ENCODE measurements around the gene POC5.
"Not testable (repeated sequence)": the region's sequence is repeated elsewhere in the genome, so short reads cannot be mapped to it uniquely, and the experiment has no call there.

Gene POC5, protein sequence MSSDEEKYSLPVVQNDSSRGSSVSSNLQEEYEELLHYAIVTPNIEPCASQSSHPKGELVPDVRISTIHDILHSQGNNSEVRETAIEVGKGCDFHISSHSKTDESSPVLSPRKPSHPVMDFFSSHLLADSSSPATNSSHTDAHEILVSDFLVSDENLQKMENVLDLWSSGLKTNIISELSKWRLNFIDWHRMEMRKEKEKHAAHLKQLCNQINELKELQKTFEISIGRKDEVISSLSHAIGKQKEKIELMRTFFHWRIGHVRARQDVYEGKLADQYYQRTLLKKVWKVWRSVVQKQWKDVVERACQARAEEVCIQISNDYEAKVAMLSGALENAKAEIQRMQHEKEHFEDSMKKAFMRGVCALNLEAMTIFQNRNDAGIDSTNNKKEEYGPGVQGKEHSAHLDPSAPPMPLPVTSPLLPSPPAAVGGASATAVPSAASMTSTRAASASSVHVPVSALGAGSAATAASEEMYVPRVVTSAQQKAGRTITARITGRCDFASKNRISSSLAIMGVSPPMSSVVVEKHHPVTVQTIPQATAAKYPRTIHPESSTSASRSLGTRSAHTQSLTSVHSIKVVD

DNA sequence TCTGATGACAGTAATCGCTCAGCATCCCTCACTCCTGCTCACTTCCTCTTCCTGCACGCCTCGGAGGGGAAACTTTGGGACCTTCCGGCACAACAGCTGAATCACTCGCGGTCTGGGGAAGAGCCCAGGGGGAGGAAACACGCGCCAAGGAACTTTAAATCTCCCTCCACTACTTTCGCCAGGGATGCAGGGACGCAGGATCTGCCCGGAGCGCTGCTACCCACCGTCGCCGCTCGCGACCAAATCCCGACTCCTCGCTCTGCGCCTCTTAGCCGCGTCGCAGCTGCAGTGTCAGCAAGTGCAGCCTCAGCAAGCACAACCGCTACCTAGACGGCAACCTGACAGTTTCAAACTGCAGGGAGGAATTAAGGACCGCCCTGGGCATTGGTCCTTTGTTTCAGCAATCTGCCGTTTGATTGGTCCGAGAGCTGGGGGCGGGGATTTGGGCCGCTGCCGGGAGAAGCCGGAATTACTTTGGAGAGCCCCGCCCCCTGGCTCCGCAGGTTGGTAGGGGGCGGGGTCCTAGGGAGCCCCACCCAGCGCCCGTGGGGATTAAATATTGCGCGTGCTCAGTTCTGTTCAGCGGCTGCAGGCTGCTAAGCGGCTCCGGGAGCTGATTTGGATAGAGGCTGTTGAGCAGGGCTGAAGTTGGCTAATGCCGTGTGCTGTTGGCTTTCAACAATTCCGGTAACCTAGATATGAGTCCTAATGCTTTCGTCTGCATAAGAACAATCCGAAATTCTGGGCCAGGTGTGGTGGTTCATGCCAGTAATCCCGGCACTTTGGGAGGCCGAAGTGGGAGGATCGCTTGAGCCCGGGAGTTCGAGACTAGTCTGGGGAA, at the start of gene POC5:
Gene POC5 (minus strand): TSS at position 356 of the 841 bp plus-strand sequence. CDS start 4,500 bp downstream, outside the sequence.
- H3K27ac Mint-ChIP-seq, result peak within 1 kb of the TSS; percentile 98
- no peaks in the 10 kb centered on the region for H3K9me3 Mint-ChIP-seq
- H3K27me3 Mint-ChIP-seq, result no peaks in the 10 kb centered on the region
- H3K4me3 Mint-ChIP-seq, result peak within 1 kb of the TSS; percentile 99
- H3K4me1 Mint-ChIP-seq (ENCODE audit: low read depth), result peaks cover 30% of the 10 kb centered on the region
- H3K36me3 Mint-ChIP-seq (ENCODE audit: low read depth), result peaks cover 24% of the 10 kb centered on the region

GRCh38 chr5:75758116-75758515, 40.9 kb upstream of the POC5 start:
- H3K27ac Mint-ChIP-seq, result no peak overlapping the region
- no peak overlapping the region for H3K4me3 Mint-ChIP-seq
- H3K27me3 Mint-ChIP-seq, result peaks cover 34% of the 10 kb centered on the region
- H3K9me3 Mint-ChIP-seq, result peaks cover 5% of the 10 kb centered on the region
- no peaks in the 10 kb centered on the region for H3K4me1 Mint-ChIP-seq (ENCODE audit: low read depth)
- no peaks in the 10 kb centered on the region for H3K36me3 Mint-ChIP-seq (ENCODE audit: low read depth)

DNA sequence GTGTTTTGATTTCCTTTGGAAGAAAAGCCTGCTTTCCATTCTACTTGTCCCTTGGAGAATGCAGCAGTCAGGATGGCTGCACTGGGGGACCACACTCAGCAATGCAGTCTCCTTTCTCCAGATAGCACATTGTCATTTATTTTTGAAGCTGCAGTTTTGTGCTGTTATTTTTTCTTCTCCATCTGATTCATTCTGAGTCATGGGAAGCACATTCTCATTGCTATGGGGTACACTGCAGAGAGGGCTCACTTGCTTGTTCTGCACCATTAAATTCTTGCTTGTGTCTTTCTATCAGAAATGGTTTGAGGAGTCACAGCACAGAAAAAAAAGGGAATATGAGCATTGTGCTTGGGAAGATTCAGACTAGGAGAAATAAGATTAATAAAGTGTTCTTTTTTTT, 39.7 kb upstream of the POC5 start:
- H3K9me3 Mint-ChIP-seq, result peaks cover 5% of the 10 kb centered on the region
- H3K27ac Mint-ChIP-seq, result no peak overlapping the region
- no peaks in the 10 kb centered on the region for H3K36me3 Mint-ChIP-seq (ENCODE audit: low read depth)
- no peak overlapping the region for H3K4me3 Mint-ChIP-seq
- no peaks in the 10 kb centered on the region for H3K4me1 Mint-ChIP-seq (ENCODE audit: low read depth)
- peaks cover 31% of the 10 kb centered on the region for H3K27me3 Mint-ChIP-seq

- H3K4me3 Mint-ChIP-seq, result no peak overlapping the region
- H3K36me3 Mint-ChIP-seq (ENCODE audit: low read depth), result no peaks in the 10 kb centered on the region
- H3K27ac Mint-ChIP-seq, result no peak overlapping the region
- H3K4me1 Mint-ChIP-seq (ENCODE audit: low read depth), result no peaks in the 10 kb centered on the region
- peaks cover 31% of the 10 kb centered on the region for H3K27me3 Mint-ChIP-seq
- H3K9me3 Mint-ChIP-seq, result peaks cover 5% of the 10 kb centered on the region
Observed at GRCh38 chr5:75756211-75756610, 39.0 kb upstream of the POC5 start.

DNA sequence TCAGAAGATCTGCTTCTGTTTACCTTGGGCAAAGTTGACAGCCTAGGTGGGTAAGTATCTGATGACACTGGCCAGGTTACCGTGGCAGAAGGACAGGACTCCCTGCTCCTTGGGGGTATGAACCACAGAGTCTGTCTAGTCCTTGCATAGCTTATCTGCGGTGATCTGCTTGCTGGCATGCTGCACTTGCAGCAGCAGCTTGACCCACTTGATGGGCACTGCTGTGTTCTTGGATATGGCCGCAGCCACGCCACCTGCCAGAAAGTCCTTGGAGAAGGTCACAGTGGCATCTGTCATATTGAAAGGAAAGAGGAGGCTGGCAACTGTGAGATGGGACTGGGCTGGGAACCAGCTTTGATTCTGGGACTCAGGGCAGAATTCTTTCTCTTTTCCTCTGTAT, 35.9 kb upstream of the POC5 start:
- Mint-ChIP-seq H3K9me3 (no peaks in the 10 kb centered on the region), H3K4me1 (ENCODE audit: low read depth) (no peaks in the 10 kb centered on the region), H3K27me3 (peaks cover 27% of the 10 kb centered on the region)

GRCh38 chr5:75744355-75744754, 27.1 kb upstream of the POC5 start:
- Mint-ChIP-seq H3K4me3 (no peak overlapping the region), H3K9me3 (no peaks in the 10 kb centered on the region), H3K27me3 (peaks cover 11% of the 10 kb centered on the region), H3K36me3 (ENCODE audit: low read depth) (no peaks in the 10 kb centered on the region), H3K4me1 (ENCODE audit: low read depth) (no peaks in the 10 kb centered on the region), H3K27ac (no peak overlapping the region)

More for the DNA sequence above, 35.9 kb upstream of the POC5 start:
- Mint-ChIP-seq H3K27ac (no peak overlapping the region), H3K36me3 (ENCODE audit: low read depth) (no peaks in the 10 kb centered on the region), H3K4me3 (no peak overlapping the region)

DNA sequence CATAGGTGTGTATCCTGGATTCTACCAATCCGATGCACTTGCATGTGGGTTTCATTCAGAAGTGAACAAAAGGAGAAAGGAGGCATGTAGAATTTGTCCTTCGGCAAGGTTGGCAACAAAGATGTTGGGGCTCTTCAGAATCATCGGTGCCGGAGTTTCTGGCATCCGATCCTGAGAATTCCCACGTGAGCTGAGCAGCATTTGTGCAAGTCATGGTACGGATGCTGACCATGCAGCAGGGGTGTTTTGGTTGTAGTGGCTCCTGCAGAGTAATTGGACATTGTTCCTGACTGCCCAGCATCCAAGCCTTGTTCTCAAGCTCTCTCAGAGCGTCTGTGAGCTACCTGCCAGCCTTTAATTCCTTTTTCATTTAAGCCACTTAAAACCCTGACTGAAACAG, 19.0 kb upstream of the POC5 start:
- H3K36me3 Mint-ChIP-seq (ENCODE audit: low read depth), result no peaks in the 10 kb centered on the region
- H3K27ac Mint-ChIP-seq, result no peak overlapping the region
- no peaks in the 10 kb centered on the region for H3K4me1 Mint-ChIP-seq (ENCODE audit: low read depth)
- peaks cover 14% of the 10 kb centered on the region for H3K27me3 Mint-ChIP-seq
- no peaks in the 10 kb centered on the region for H3K9me3 Mint-ChIP-seq
- no peak overlapping the region for H3K4me3 Mint-ChIP-seq

- no peaks in the 10 kb centered on the region for H3K4me1 Mint-ChIP-seq (ENCODE audit: low read depth)
- no peaks in the 10 kb centered on the region for H3K36me3 Mint-ChIP-seq (ENCODE audit: low read depth)
- H3K9me3 Mint-ChIP-seq, result no peaks in the 10 kb centered on the region
- peaks cover 9% of the 10 kb centered on the region for H3K27me3 Mint-ChIP-seq
- H3K4me3 Mint-ChIP-seq, result no peak overlapping the region
- no peak overlapping the region for H3K27ac Mint-ChIP-seq
Observed at GRCh38 chr5:75734913-75735789, 17.9 kb upstream of the POC5 start.

DNA sequence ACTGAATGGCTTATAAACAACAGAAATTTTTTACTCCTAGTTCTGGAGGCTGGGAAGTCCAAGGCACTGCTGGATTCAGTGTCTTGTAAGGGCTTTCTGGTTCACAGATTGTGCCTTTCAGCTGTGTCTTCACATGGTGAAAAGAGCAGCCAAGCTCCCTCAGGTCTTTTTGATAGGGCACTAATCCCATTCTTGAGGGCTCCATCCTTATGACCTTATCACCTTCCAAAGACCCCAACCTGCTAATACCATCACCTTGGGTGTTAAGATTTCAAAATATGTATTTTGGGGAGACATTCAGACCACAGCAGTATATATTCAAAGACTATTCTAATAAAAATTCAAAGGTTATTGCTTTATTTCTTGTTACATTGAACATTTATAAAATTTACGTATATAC, 16.5 kb upstream of the POC5 start:
- Mint-ChIP-seq H3K36me3 (ENCODE audit: low read depth) (no peaks in the 10 kb centered on the region), H3K9me3 (no peaks in the 10 kb centered on the region), H3K4me3 (no peak overlapping the region), H3K27me3 (peaks cover 4% of the 10 kb centered on the region), H3K27ac (no peak overlapping the region), H3K4me1 (ENCODE audit: low read depth) (no peaks in the 10 kb centered on the region)

GRCh38 chr5:75731515-75731914, 14.3 kb upstream of the POC5 start:
- H3K36me3 Mint-ChIP-seq (ENCODE audit: low read depth); H3K9me3 Mint-ChIP-seq; H3K27ac Mint-ChIP-seq; H3K4me1 Mint-ChIP-seq (ENCODE audit: low read depth); H3K4me3 Mint-ChIP-seq: not testable (repeated sequence)
- peaks cover 11% of the 10 kb centered on the region for H3K27me3 Mint-ChIP-seq

DNA sequence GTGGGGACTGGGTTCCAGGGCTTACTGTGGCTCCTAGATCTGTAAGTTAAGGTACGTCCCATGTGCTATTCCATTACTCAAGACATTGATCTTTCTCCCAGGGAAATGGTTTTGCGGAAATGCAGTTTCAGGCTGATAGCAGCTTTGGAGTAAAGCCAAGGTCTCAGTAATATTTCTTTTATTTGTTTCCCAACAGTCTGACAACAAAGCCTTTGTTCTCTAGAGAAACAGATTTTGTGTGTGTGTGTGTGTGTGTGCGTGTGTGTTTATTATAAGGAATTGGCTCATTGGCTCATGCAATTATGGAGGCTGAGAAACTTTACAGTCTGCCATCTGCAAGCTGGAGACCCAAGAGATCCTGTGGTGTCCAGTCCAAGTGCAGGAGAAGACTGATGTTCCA, 12.1 kb upstream of the POC5 start:
- Mint-ChIP-seq H3K27ac (no peak overlapping the region), H3K9me3 (no peaks in the 10 kb centered on the region), H3K36me3 (ENCODE audit: low read depth) (no peaks in the 10 kb centered on the region), H3K27me3 (peaks cover 12% of the 10 kb centered on the region), H3K4me1 (ENCODE audit: low read depth) (no peaks in the 10 kb centered on the region), H3K4me3 (no peak overlapping the region)

DNA sequence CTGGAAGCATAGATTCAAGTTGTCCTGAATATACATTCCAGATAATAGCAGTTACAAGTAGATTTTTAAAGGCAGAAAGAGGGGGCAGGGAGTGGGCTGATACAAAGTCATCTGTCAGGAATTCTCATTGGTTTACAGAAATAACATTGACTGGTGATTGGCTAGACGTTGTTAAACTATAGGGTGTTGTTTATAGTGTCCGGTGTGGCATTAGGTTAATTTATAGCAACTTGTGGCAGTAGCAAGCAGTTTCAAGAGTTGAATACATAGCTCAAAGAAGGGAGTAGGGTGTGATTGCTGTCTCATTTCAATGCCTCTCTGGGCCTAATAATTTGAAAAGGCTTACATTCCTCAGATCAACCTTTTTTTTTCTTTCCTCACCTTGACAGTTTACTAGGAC, 10.7 kb upstream of the POC5 start:
- no peak overlapping the region for H3K27ac Mint-ChIP-seq
- no peaks in the 10 kb centered on the region for H3K36me3 Mint-ChIP-seq (ENCODE audit: low read depth)
- H3K27me3 Mint-ChIP-seq, result peaks cover 12% of the 10 kb centered on the region
- H3K9me3 Mint-ChIP-seq, result peaks cover 4% of the 10 kb centered on the region
- no peaks in the 10 kb centered on the region for H3K4me1 Mint-ChIP-seq (ENCODE audit: low read depth)
- no peak overlapping the region for H3K4me3 Mint-ChIP-seq

DNA sequence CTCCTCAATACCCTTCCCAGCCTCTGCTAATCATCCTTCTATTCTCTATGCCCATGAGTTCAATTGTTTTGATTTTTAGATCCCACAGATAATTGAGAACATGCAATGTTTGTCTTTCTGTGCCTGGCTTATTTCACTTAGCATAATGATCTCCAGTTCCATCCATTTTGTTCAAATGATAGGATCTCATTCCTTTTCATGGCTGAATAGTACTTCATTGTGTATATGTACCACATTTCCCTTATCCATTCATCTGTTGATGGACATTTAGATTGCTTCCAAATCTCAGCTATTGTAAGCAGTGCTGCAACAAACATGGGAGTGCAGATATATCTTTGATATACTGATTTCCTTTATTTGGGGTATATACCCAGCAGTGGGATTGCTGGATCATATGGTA, 9.0 kb upstream of the POC5 start:
- peaks cover 12% of the 10 kb centered on the region for H3K27me3 Mint-ChIP-seq
- H3K4me3 Mint-ChIP-seq; H3K4me1 Mint-ChIP-seq (ENCODE audit: low read depth); H3K9me3 Mint-ChIP-seq; H3K27ac Mint-ChIP-seq; H3K36me3 Mint-ChIP-seq (ENCODE audit: low read depth): not testable (repeated sequence)

DNA sequence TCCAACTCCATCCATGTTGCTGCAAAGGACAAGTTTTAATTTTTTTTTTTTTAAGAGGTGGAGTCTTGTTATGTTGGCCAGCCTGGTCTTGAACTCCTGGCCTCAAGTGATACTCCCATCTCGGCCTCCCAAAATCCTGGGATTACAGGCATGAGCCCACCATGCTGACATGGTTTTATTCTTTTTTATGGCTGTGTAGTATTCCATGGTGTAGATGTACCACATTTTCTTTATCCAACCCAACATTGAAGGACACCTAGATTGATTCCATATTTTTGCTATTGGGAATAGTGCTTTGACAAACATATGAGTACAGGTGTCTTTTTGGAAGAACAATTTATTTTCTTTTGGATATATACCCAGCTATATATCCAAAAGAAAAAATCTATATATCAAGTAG, 6.1 kb upstream of the POC5 start:
- Mint-ChIP-seq H3K4me1 (ENCODE audit: low read depth) (no peaks in the 10 kb centered on the region), H3K9me3 (peaks cover 4% of the 10 kb centered on the region), H3K4me3 (no peak overlapping the region), H3K27me3 (peaks cover 12% of the 10 kb centered on the region), H3K27ac (no peak overlapping the region), H3K36me3 (ENCODE audit: low read depth) (no peaks in the 10 kb centered on the region)
